Measurements from ENCODE around the gene NR2C1.
"Not testable (repeated sequence)": the region's sequence is repeated elsewhere in the genome, so short reads cannot be mapped to it uniquely, and the experiment has no call there.

Gene NR2C1

DNA sequence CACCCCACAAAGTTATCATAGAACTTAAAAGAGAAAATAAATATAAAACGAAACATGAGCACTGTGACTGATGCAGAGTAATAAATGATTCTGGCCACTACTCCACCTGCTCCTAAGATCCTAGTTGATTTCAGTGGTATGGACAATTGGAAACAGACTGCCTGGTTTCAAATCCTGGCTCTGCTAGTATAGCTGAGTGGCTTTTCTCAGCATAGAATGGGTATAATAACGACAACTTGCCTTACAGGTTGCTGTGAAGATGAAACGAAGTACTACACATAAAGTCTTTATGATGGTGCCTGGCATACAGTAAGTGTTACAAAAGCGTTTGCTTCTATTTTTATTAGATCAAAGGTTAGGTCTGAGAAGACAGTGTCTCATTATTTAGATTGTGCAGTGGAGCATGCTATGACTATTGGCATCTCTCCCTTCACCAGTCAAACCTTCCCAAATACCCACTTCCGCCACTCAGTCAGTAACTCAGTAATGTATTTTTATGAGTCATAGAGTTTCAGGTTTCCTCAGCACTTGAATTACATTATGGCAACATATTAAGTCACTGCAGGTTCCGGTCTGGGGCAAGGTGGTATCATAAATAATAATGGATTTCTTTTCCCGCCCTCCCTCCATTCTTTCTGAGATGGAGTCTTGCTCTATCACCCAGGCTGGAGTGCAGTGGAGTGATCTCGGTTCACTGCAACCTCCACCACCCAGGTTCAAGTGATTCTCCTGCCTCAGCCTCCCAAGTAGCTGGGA lies 29.7 kb upstream of the NR2C1 start:
- Histone ChIP-seq H3K9ac (ENCODE audit: low read length) (no peak overlapping the region), H3K4me1 (ENCODE audit: control insufficient read depth, insufficient read depth, low read length) (no peaks in the 10 kb centered on the region), H3K9me3 (ENCODE audit: control insufficient read depth, low read length) (no peaks in the 10 kb centered on the region), H3K27me3 (replicated peaks; ENCODE audit: control insufficient read depth, insufficient read depth, low read length) (no peaks in the 10 kb centered on the region), H3K4me3 (ENCODE audit: low read length) (no peak overlapping the region), H3K36me3 (ENCODE audit: control insufficient read depth, insufficient read depth, low read length, severe bottlenecking) (peaks cover 10% of the 10 kb centered on the region)
- DNase-seq (ENCODE audit: low read depth): peak; percentile 86

DNA sequence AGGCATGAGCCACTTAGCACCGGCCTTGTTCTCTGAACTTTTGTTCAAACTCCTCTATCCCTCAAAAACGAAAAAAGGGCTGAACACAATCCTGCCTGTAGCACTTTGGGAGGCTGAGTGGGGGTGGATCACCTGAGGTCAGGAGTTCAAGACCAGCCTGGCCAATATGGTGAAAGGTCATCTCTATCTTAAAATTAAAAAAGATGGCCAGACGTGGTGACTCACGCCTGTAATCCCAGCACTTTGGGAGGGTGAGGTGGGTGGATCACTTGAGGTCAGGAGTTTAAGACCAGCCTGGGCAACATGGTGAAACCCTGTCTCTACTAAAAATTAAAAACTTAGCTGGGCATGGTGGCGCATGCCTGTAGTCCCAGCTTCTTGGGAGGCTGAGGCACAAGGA lies 28.5 kb upstream of the NR2C1 start:
- H3K27me3 ChIP-seq (replicated peaks; ENCODE audit: control insufficient read depth, insufficient read depth, low read length); H3K9me3 ChIP-seq (ENCODE audit: control insufficient read depth, low read length); H3K36me3 ChIP-seq (ENCODE audit: control insufficient read depth, insufficient read depth, low read length, severe bottlenecking); H3K9ac ChIP-seq (ENCODE audit: low read length); H3K4me1 ChIP-seq (ENCODE audit: control insufficient read depth, insufficient read depth, low read length); DNase-seq (ENCODE audit: low read depth); H3K4me3 ChIP-seq (ENCODE audit: low read length): not testable (repeated sequence)

DNA sequence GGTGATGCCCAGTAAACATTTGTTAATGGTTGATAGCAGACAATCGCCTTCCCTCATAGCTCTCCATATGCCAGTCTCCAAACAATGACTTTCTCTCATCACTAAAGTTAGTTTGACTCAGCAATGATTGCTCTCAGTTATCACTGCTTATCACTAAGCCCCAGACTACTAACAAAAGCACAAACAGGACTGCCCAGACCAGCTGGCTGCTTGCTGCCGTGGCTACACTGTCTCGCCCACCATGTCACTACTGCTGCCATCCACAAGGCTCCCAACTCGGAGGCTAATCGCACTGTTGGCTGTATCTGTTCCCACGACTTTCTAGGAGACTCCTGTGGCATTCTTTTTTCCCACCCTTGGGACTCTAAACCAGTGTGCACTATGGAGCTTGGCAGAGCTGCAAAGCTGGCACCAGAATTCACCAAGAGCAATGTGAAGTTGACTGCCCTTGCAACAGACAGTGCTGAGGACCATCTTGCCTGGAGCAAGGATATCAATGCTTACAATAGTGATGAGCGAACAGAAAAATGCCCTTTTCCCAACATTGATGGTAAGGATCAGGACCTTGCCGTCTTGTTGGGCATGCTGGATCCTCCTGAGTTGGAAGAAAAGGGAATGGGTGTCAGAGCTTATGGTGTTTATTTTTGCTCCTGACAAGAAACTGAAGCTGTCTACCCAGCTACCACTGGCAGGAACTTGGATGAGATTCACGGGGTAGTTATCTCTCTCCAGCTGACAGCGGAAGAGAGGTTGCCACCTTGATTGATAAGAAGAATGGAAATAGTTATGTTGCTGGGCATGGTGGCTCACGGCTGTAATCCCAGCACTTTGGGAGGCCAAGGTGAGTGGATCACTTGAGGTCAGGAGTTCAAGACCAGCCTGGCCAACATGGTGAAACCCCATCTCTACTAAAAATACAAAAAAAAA lies 27.1 kb upstream of the NR2C1 start:
- H3K36me3 ChIP-seq (ENCODE audit: control insufficient read depth, insufficient read depth, low read length, severe bottlenecking): peaks cover 9% of the 10 kb centered on the region
- no peaks in the 10 kb centered on the region for H3K9me3 ChIP-seq (ENCODE audit: control insufficient read depth, low read length)
- H3K4me3 ChIP-seq (ENCODE audit: low read length): no peak overlapping the region
- DNase-seq (ENCODE audit: low read depth): no peak
- peaks cover 7% of the 10 kb centered on the region for H3K4me1 ChIP-seq (ENCODE audit: control insufficient read depth, insufficient read depth, low read length)
- H3K27me3 ChIP-seq (replicated peaks; ENCODE audit: control insufficient read depth, insufficient read depth, low read length): no peaks in the 10 kb centered on the region
- H3K9ac ChIP-seq (ENCODE audit: low read length): no peak overlapping the region

DNA sequence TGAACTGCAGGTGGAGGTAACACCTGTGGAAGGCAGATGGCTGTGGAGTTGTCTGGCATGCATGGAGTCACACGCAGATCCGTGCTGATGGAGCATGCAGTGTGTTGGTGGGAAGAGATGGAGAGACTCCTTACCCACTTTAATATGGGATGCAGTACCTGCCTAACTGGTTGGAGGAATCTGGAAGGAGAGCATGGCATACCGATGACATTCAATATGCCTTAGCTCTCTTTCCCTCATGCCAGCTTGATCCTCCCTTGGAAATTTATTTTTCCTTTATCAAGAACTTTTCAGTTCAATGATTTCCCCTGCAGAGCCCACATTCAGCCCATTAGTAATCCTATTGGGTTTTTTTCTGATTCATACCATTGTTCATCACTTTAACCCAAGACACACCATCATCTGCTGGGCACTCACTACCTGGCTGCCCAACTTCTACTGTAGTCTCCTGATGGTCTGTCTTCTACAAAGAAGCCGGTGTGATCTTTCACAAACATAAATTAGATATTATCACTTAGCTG lies 25.9 kb upstream of the NR2C1 start:
- H3K27me3 ChIP-seq (replicated peaks; ENCODE audit: control insufficient read depth, insufficient read depth, low read length): no peaks in the 10 kb centered on the region
- H3K36me3 ChIP-seq (ENCODE audit: control insufficient read depth, insufficient read depth, low read length, severe bottlenecking): peaks cover 7% of the 10 kb centered on the region
- no peak for DNase-seq (ENCODE audit: low read depth)

DNA sequence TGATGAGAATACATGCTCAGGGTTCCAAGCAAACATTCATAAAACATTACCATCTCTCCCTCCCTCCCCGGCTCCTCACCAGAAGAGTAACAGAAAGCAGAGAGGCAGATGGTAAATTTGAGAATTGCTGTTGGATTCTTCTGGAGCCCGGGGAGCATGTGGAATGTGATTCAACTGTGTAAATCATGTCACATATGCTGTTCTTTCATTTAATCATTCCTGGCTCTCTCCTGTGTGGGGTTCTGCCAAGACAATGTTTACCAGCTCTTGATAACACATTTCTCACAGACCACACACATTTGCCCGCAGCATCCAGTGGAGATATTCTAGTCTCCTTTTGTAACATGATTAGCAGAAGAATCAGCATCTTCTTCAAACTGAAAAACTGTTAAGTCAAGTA lies 23.4 kb upstream of the NR2C1 start:
- H3K27me3 ChIP-seq (replicated peaks; ENCODE audit: control insufficient read depth, insufficient read depth, low read length): no peaks in the 10 kb centered on the region
- H3K9me3 ChIP-seq (ENCODE audit: control insufficient read depth, low read length): no peaks in the 10 kb centered on the region
- peaks cover 7% of the 10 kb centered on the region for H3K4me1 ChIP-seq (ENCODE audit: control insufficient read depth, insufficient read depth, low read length)
- H3K4me3 ChIP-seq (ENCODE audit: low read length): no peak overlapping the region
- peaks cover 6% of the 10 kb centered on the region for H3K36me3 ChIP-seq (ENCODE audit: control insufficient read depth, insufficient read depth, low read length, severe bottlenecking)
- no peak overlapping the region for H3K9ac ChIP-seq (ENCODE audit: low read length)
- DNase-seq (ENCODE audit: low read depth): no peak

More for the DNA sequence above, 25.9 kb upstream of the NR2C1 start:
- no peaks in the 10 kb centered on the region for H3K9me3 ChIP-seq (ENCODE audit: control insufficient read depth, low read length)
- no peak overlapping the region for H3K9ac ChIP-seq (ENCODE audit: low read length)
- H3K4me3 ChIP-seq (ENCODE audit: low read length): no peak overlapping the region
- peaks cover 7% of the 10 kb centered on the region for H3K4me1 ChIP-seq (ENCODE audit: control insufficient read depth, insufficient read depth, low read length)

DNA sequence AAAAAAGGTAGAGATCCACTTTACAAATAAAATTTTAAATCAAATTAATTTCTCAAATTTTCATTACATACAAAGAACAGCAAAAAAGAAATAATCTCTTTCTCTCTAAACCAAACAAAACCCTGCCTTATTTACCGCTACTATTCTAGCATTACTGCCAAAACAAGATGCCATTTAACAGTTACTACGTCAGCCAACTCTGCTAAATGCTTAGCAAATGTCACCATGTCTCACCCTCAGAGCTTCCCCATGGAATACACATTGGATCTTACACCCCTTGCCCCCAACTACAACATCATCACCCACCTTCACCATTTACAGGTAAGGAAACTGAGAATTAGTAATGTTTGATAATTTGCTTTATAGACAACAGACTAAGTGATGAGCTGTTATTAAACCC lies 23.0 kb upstream of the NR2C1 start:
- H3K4me3 ChIP-seq (ENCODE audit: low read length): no peak overlapping the region
- no peak for DNase-seq (ENCODE audit: low read depth)
- H3K9me3 ChIP-seq (ENCODE audit: control insufficient read depth, low read length): no peaks in the 10 kb centered on the region
- H3K4me1 ChIP-seq (ENCODE audit: control insufficient read depth, insufficient read depth, low read length): peaks cover 7% of the 10 kb centered on the region
- H3K27me3 ChIP-seq (replicated peaks; ENCODE audit: control insufficient read depth, insufficient read depth, low read length): no peaks in the 10 kb centered on the region
- no peak overlapping the region for H3K9ac ChIP-seq (ENCODE audit: low read length)
- H3K36me3 ChIP-seq (ENCODE audit: control insufficient read depth, insufficient read depth, low read length, severe bottlenecking): peaks cover 6% of the 10 kb centered on the region

DNA sequence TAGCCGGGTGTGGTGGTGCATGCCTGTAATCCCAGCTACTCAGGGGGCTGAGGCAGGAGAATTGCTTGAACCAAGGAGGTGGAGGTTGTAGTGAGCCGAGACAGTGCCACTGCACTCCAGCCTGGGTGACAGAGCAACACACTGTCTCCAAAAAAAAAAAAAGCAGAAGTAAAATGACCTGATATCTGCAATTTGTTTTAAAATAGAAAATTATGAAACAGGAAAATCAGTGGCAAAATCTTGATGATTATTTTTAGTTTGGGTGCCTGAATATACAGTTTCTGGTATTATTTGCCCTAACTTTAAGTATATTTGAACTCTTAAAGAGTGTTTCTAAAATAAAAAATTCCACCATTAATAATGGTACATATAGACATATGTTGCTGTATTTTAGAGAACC lies 22.4 kb upstream of the NR2C1 start:
- H3K36me3 ChIP-seq (ENCODE audit: control insufficient read depth, insufficient read depth, low read length, severe bottlenecking); DNase-seq (ENCODE audit: low read depth); H3K4me3 ChIP-seq (ENCODE audit: low read length); H3K9ac ChIP-seq (ENCODE audit: low read length); H3K9me3 ChIP-seq (ENCODE audit: control insufficient read depth, low read length); H3K27me3 ChIP-seq (replicated peaks; ENCODE audit: control insufficient read depth, insufficient read depth, low read length); H3K4me1 ChIP-seq (ENCODE audit: control insufficient read depth, insufficient read depth, low read length): not testable (repeated sequence)

DNA sequence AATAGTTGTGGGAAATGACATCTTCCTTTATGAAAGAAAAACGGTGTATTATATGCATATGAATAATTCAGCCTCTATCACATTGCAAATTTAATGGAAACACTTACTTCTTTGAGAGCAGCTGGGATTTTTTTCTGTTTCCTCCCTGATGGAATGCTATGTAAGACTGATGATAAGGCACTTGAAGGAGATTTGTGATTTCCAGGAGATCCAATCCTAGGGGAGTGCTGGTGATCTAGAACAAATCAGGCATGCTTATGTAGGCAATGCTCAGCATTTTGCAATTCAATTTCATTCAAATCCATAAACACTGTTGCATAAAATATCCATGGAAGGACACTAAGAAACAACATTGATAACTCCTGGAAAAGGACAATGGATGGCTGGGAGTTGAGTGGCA lies 16.0 kb upstream of the NR2C1 start:
- no peak for DNase-seq (ENCODE audit: low read depth)
- Histone ChIP-seq H3K4me1 (ENCODE audit: control insufficient read depth, insufficient read depth, low read length) (peaks cover 13% of the 10 kb centered on the region), H3K9ac (ENCODE audit: low read length) (no peak overlapping the region), H3K27me3 (replicated peaks; ENCODE audit: control insufficient read depth, insufficient read depth, low read length) (no peaks in the 10 kb centered on the region), H3K36me3 (ENCODE audit: control insufficient read depth, insufficient read depth, low read length, severe bottlenecking) (peaks cover 11% of the 10 kb centered on the region), H3K4me3 (ENCODE audit: low read length) (no peak overlapping the region), H3K9me3 (ENCODE audit: control insufficient read depth, low read length) (no peaks in the 10 kb centered on the region)

DNA sequence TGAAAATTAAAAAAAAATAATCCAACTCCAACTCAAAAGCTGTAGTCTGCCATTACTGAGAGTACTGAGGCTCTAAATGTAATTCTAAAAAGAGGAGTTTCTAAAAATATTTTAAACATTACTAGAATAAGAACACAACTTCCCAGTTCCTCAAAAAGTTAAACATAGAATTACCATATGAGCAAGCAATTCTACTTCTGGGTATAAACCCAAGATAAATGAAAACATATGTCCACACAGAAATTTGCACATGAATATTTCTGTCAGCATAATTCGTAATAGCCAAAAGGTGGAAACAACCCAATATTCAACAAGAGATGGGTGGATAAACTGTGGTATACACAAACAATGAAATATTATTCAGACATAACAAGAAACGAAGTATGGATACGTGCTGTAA lies 15.0 kb upstream of the NR2C1 start:
- DNase-seq (ENCODE audit: low read depth): peak; percentile 54
- peaks cover 23% of the 10 kb centered on the region for H3K4me1 ChIP-seq (ENCODE audit: control insufficient read depth, insufficient read depth, low read length)
- H3K36me3 ChIP-seq (ENCODE audit: control insufficient read depth, insufficient read depth, low read length, severe bottlenecking): peaks cover 11% of the 10 kb centered on the region
- H3K27me3 ChIP-seq (replicated peaks; ENCODE audit: control insufficient read depth, insufficient read depth, low read length): no peaks in the 10 kb centered on the region
- no peaks in the 10 kb centered on the region for H3K9me3 ChIP-seq (ENCODE audit: control insufficient read depth, low read length)
- no peak overlapping the region for H3K4me3 ChIP-seq (ENCODE audit: low read length)
- H3K9ac ChIP-seq (ENCODE audit: low read length): no peak overlapping the region

DNA sequence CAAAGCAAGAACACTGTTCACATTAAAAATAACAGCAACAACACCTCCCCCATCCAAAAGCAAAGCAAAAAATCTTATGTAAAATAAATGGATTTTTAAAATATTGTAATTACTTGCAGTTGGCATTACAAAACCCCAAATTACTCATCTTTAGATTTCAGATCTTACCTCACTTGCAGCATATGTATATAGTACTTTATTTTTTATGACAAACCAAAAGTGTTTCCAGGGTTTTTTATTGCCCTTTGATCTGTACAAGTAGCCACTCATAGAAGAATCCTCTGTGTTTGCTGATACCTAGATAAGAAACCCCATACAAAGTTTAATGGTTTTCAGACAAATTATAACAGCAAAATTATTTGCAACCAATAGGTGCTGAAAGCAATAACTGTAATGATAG lies 12.2 kb upstream of the NR2C1 start:
- Histone ChIP-seq H3K27me3 (replicated peaks; ENCODE audit: control insufficient read depth, insufficient read depth, low read length) (no peaks in the 10 kb centered on the region), H3K9me3 (ENCODE audit: control insufficient read depth, low read length) (no peaks in the 10 kb centered on the region), H3K4me1 (ENCODE audit: control insufficient read depth, insufficient read depth, low read length) (peaks cover 28% of the 10 kb centered on the region), H3K4me3 (ENCODE audit: low read length) (no peak overlapping the region), H3K36me3 (ENCODE audit: control insufficient read depth, insufficient read depth, low read length, severe bottlenecking) (peaks cover 5% of the 10 kb centered on the region), H3K9ac (ENCODE audit: low read length) (no peak overlapping the region)
- DNase-seq (ENCODE audit: low read depth): no peak

DNA sequence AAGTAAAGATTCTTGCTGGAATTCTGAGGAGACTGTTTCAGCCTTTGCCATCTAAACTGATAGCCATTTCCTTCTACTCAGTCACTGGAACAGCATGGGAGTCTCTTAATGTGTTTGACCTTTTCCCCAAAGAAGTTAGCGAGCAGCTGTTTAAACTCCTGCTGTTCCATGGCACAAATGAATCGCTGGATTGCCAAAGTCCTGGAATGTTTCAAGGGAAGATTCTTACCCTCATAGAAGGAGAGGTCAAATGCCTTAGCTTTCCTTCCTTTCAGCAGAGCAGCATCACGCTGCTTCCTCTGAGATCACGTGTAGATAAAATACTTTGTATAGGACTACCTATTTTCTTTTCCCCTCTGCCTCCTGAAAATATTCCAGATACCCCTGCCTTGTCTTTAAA lies 10.5 kb upstream of the NR2C1 start:
- no peaks in the 10 kb centered on the region for H3K27me3 ChIP-seq (replicated peaks; ENCODE audit: control insufficient read depth, insufficient read depth, low read length)
- no peaks in the 10 kb centered on the region for H3K36me3 ChIP-seq (ENCODE audit: control insufficient read depth, insufficient read depth, low read length, severe bottlenecking)
- H3K4me1 ChIP-seq (ENCODE audit: control insufficient read depth, insufficient read depth, low read length): peaks cover 28% of the 10 kb centered on the region
- peak; percentile 69 for DNase-seq (ENCODE audit: low read depth)
- peak overlapping the region; percentile 82 for H3K9ac ChIP-seq (ENCODE audit: low read length)
- peak overlapping the region; percentile 69 for H3K4me3 ChIP-seq (ENCODE audit: low read length)
- no peaks in the 10 kb centered on the region for H3K9me3 ChIP-seq (ENCODE audit: control insufficient read depth, low read length)

Data from adipocyte (in vitro differentiated cells).